ENCODE results near the gene RILP.

GRCh38 chr17:1647802-1648171 is 1.9 kb downstream of the RILP start:
- no peak for TF ChIP-seq CTCF (IDR thresholded peaks at IDR 0.05)
- no peak for TF ChIP-seq POLR2AphosphoS5 (IDR thresholded peaks at IDR 0.05)
- no peak for TF ChIP-seq POLR2A (IDR thresholded peaks at IDR 0.05; ENCODE audit: low read depth)

Measured in esophagus muscularis mucosa (tissue), 3 donors.